Small intestine (tissue), 7 donors: Measurements from ENCODE around the gene MARK4. TPM values are rescaled to one million over a fixed set of nuclear protein-coding genes. Genes with fewer than 3 reads are reported as not detected.
"Not testable (repeated sequence)": the region's sequence is repeated elsewhere in the genome, so short reads cannot be mapped to it uniquely, and the experiment has no call there.

Experiments used
- DNase-seq, 2 donors: peaks; one replicate each; pipeline versions ENCODE4 v3.0.0 to v3.0.0-alpha.2; 2013
- FAIRE-seq: peaks from 2 replicates; lab custom pipeline; 2012; peaks lifted over from hg19 to GRCh38; lab: Jason Lieb, UNC
- H3K27ac ChIP-seq, 3 donors: one replicate each; pipeline ENCODE4 v1.5.1; 2013; ENCODE audit warnings: low read length in 2 of 3, mild to moderate bottlenecking in 2 of 3, control low read depth in 1 of 3, inconsistent platforms in 1 of 3, low read depth in 1 of 3, moderate library complexity in 1 of 3
- H3K27me3 ChIP-seq, 3 donors: one replicate each; pipeline ENCODE4 v1.6.1; 2013; ENCODE audit warnings: low read length in 3 of 3, inconsistent platforms in 1 of 3; ENCODE audit not compliant: control insufficient read depth in 3 of 3, insufficient read depth in 3 of 3
- H3K36me3 ChIP-seq, 3 donors: one replicate each; pipeline ENCODE4 v1.6.1; 2013; ENCODE audit warnings: low read length in 3 of 3, inconsistent platforms in 1 of 3, low read depth in 1 of 3, mild to moderate bottlenecking in 1 of 3, moderate library complexity in 1 of 3; ENCODE audit not compliant: control insufficient read depth in 3 of 3, insufficient read depth in 2 of 3
- H3K4me1 ChIP-seq, 3 donors: one replicate each; pipeline ENCODE4 v1.6.1; 2013; ENCODE audit warnings: low read length in 2 of 3, inconsistent platforms in 1 of 3, low read depth in 1 of 3, mild to moderate bottlenecking in 1 of 3, moderate library complexity in 1 of 3; ENCODE audit not compliant: control insufficient read depth in 3 of 3, insufficient read depth in 2 of 3
- H3K4me3 ChIP-seq, 3 donors: one replicate each; pipeline ENCODE4 v1.5.1; 2013; ENCODE audit warnings: low read length in 3 of 3, control low read depth in 1 of 3, inconsistent platforms in 1 of 3, low read depth in 1 of 3, mild to moderate bottlenecking in 1 of 3, moderate library complexity in 1 of 3
- H3K9me3 ChIP-seq, 2 donors: one replicate each; pipeline ENCODE4 v1.6.1; 2013; ENCODE audit warnings: low read depth in 1 of 2, low read length in 1 of 2; ENCODE audit not compliant: control insufficient read depth in 2 of 2, insufficient read depth in 1 of 2
- WGBS, 3 donors: extraction: QIAGEN DNeasy Blood & Tissue Kit; methylation state at CpG; one replicate each; pipeline ENCODE4 v1.1.7; 2013; 5-methylcytosine and 5-hydroxymethylcytosine counted together
- polyA plus RNA-seq, 4 donors: library from polyadenylated mRNA; stranded (reverse) in 3 of 4; unstranded in 1 of 4; fragments of 200-250 nt in 3 of 4; fragments of 120-200 nt in 1 of 4; gene quantifications; one replicate each; pipeline versions ENCODE4 v1.2.1 to v1.2.3, GENCODE V29; 2013
- donor health status: healthy with polysubstance abuse.
- donor health status: control.
- donor health status: control.
- donor health status: Bipolar disorder and iron deficiency.
- donor health status: healthy.

MARK4 gene
- polyA plus RNA-seq, 4 donors: 5.1 to 14.2 (median 7.7) TPM

DNA sequence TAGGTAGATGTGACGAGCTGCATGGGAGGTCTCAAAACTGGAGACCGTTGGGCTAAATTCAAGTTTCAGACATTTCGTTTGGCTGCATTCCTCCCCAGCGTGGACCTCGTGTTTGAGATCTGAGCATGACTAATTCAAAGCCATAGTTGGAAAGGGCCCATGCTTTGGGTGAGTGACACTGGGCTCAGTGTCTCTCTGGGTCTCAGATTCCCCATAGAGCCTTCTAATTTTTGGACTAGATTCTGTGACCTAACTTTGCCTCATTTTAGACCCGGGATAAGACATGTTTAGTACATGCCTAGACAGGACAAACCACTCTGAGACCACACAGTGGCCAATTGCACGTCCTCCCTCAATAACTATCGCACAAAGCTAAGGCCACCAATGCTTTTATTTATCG lies 55.0 kb downstream of the MARK4 start:
- DNase-seq: no peak
- no peaks in the 10 kb centered on the region for H3K4me1 ChIP-seq
- no peak overlapping the region for H3K4me3 ChIP-seq
- FAIRE-seq: no peak
- peaks cover 0 to 10% (median 0%) of the 10 kb centered on the region in 3 donors for H3K36me3 ChIP-seq
- H3K27me3 ChIP-seq: no peaks in the 10 kb centered on the region
- H3K9me3 ChIP-seq: no peaks in the 10 kb centered on the region
- WGBS, 3 donors: 52 to 56% (median 56%) methylated on average over 9 of the region's 9 CpGs
- H3K27ac ChIP-seq: no peak overlapping the region

DNA sequence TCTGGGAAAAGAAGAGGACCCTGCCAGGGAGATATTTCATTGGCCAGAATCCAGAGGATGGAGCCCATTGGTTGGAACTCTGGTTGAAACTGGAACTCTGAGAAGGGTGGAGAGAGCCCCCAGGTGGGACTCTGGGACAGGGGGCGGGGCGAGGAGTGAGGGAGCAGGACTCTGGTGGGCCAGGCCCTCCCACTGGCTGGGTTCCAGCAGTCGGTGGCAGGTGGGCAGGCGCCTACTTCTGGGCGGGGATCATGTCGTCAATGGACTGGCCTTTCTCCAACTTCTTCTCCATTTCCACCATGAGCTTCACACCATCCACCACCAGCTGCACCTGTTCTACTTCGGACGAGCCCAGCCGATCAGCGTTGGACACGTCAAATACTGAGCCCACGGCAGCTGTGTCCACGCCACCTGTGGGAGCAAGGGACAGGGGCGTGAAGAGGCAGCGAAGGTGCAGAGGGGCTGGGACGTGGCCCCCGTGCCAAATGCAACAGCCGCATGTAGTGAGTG lies 55.5 kb downstream of the MARK4 start:
- WGBS, 3 donors: 44 to 73% (median 56%) methylated on average over 18 of the region's 18 CpGs
- Histone ChIP-seq H3K9me3 (no peaks in the 10 kb centered on the region), H3K27ac (no peak overlapping the region), H3K4me3 (no peak overlapping the region), H3K4me1 (no peaks in the 10 kb centered on the region), H3K36me3 (peaks cover 0 to 10% (median 0%) of the 10 kb centered on the region in 3 donors), H3K27me3 (no peaks in the 10 kb centered on the region)
- FAIRE-seq (no peak), DNase-seq (no peak)

DNA sequence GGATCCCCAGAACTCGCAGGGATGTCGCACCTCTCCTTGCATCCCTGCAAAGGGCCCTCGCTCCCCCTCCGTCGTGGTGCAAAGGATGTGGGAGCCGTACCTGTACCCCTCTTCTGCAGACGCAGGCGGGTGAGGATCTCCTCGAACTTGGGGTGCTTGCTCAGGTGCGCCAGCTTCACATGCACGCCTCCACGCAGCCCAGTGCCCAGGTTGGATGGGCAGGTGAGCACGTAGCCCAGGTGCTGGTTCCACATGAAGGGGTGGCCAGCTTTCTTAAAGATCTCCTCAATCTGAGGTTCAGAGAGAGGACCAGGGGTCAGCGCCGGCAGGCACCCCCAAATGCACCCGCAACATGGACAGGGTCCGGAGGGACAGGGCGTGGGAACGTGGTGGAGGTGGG lies 56.3 kb downstream of the MARK4 start:
- DNase-seq (no peak), FAIRE-seq (no peak)
- Histone ChIP-seq H3K36me3 (peaks cover 0 to 7% (median 0%) of the 10 kb centered on the region in 3 donors), H3K27ac (no peak overlapping the region), H3K4me3 (no peak overlapping the region), H3K27me3 (no peaks in the 10 kb centered on the region), H3K9me3 (no peaks in the 10 kb centered on the region), H3K4me1 (no peaks in the 10 kb centered on the region)
- WGBS, 3 donors: 90 to 93% (median 90%) methylated on average over 17 to 19 of the region's 19 CpGs

DNA sequence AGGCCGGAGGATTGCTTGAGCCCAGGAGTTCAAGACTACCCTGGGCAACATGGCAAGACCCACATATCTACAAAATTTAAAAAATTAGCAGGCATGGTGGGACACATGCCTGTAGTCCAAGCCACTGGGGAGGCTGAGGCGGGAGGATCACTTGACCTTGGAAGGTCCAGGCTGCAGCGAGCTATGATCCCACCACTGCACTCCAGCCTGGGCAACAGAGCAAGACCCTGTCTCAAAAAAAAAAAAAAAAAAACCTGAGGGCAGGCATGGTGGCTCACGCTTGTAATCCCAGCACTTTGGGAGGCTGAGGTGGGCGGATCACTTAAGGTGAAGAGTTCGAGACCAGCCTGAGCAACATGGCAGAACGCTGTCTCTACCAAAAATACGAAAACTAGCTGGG lies 58.3 kb downstream of the MARK4 start:
- not testable (repeated sequence) for H3K27me3 ChIP-seq, H3K36me3 ChIP-seq, FAIRE-seq, DNase-seq, H3K27ac ChIP-seq, H3K4me1 ChIP-seq, H3K9me3 ChIP-seq, H3K4me3 ChIP-seq
- 91 to 95% (median 91%) methylated on average over 8 of the region's 8 CpGs for WGBS, 3 donors

DNA sequence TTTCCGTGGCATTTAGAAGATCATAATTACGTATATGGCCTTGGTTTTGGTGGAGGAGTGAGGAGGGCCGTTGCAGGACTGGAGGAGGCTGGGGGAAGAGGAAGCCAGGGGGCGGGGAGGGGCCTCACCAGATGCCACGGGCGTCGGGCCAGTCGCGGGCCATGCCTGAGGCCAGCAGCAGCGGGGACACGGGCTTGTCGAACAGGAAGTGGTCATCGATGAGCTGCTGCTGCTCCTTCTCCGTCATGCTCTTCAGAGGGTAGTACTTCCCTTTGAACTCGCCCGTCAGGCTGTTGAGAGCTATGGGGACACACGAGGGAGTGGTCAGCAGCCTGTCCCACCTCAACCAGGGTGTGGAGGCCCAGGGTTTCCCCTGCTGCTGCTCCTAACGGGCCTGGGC lies 60.5 kb downstream of the MARK4 start:
- H3K9me3 ChIP-seq: no peaks in the 10 kb centered on the region
- no peak for FAIRE-seq

DNA sequence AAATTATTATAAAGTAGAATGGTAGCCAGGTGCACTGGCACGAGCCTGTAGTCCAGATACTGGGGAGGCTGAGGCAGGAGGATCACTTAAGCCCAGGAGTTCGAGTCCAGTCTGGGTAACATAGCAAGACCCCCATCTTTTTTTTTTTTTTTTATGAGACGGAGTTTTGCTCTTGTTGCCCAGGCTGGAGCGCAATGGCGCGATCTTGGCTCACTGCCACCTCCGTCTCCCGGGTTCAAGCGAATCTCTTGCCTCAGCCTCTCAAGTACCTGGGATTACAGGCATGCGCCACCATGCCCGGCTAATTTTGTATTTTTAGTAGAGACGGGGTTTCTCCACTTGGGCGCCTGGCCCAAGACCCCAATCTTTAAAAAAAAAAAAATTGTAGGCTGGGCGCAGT lies 61.2 kb downstream of the MARK4 start:
- H3K4me1 ChIP-seq, H3K27ac ChIP-seq, DNase-seq, H3K36me3 ChIP-seq, H3K9me3 ChIP-seq, H3K4me3 ChIP-seq, FAIRE-seq: not testable (repeated sequence)
- peaks cover 0 to 20% (median 3%) of the 10 kb centered on the region in 3 donors for H3K27me3 ChIP-seq
- 85 to 90% (median 89%) methylated on average over 13 to 14 of the region's 14 CpGs for WGBS, 3 donors

More for the DNA sequence above, 60.5 kb downstream of the MARK4 start:
- H3K36me3 ChIP-seq: no peaks in the 10 kb centered on the region
- no peak for DNase-seq
- H3K4me3 ChIP-seq: no peak overlapping the region
- no peaks in the 10 kb centered on the region for H3K4me1 ChIP-seq
- H3K27me3 ChIP-seq: peaks cover 0 to 19% (median 3%) of the 10 kb centered on the region in 3 donors
- H3K27ac ChIP-seq: no peak overlapping the region
- WGBS, 3 donors: 40 to 47% (median 41%) methylated on average over 17 to 18 of the region's 18 CpGs

DNA sequence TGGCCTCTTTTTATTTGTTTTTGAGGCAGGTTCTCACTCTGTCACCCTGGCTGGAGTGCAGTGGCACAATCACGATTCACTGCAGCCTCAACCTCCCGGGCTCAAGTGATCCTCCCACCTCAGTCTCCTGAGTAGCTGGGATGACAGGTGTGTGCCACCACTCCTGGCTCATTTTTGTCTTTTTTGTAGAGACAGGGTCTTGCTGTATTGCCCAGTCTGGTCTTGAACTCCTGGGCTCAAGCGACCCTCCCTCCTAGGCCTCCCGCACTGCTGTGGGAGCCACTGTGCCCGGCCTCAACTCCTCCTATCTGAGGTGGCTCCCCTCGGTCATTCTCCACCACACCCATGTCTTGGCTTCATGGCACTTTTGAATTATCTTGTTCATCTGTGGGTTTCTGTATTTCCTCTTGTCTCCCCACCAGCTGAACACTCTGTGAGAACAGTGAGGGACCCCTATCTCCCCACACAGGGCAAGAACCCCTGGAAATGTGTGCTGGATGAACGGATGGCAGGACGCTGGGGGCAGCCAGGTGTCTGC lies 63.7 kb downstream of the MARK4 start:
- H3K4me3 ChIP-seq: no peak overlapping the region
- H3K36me3 ChIP-seq: no peaks in the 10 kb centered on the region
- no peaks in the 10 kb centered on the region for H3K4me1 ChIP-seq
- peaks cover 0 to 26% (median 5%) of the 10 kb centered on the region in 3 donors for H3K27me3 ChIP-seq
- DNase-seq (no peak), FAIRE-seq (no peak)
- 62 to 72% (median 69%) methylated on average over 8 of the region's 8 CpGs for WGBS, 3 donors
- H3K27ac ChIP-seq: no peak overlapping the region
- no peaks in the 10 kb centered on the region for H3K9me3 ChIP-seq

DNA sequence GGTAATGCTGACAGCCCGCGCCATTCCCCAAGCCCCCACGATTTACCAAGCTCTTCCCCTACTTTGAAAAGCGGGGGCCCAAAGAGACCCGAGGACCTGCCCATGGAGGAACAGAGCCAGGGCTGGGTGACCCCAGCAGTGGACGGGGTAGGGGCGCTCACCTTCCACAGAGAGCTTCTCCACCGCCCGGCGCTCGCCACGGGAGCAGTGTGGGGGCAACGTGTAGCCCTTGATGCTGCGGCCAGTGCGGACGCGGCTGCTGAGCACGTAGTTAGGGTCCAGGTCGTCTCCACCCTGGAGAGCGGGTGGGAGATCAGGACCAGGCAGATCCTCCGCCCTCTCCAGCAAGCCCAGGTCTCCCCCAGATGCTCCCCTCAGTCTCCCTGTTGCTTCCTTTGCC lies 64.2 kb downstream of the MARK4 start:
- no peak for FAIRE-seq
- WGBS, 3 donors: 62 to 77% (median 66%) methylated on average over 18 to 21 of the region's 21 CpGs
- Histone ChIP-seq H3K27ac (no peak overlapping the region), H3K9me3 (no peaks in the 10 kb centered on the region), H3K4me1 (no peaks in the 10 kb centered on the region), H3K27me3 (peaks cover 0 to 26% (median 5%) of the 10 kb centered on the region in 3 donors), H3K4me3 (no peak overlapping the region), H3K36me3 (no peaks in the 10 kb centered on the region)
- no peak for DNase-seq
